Pancreas (tissue), 10 donors: Measurements from ENCODE around the gene SLC39A11. TPM values are rescaled to one million over a fixed set of nuclear protein-coding genes. Genes with fewer than 3 reads are reported as not detected.
A peak's percentile ranks its signal among the peaks of the same experiment; 100 is the strongest.

Experiments used
- ATAC-seq, 4 donors: fragments of 200-7000 bp; cut with Tn5 transposase; one replicate each; pipeline versions ENCODE4 v1.8.0 to v1.9.1; 2020; ENCODE audit warnings: mild to moderate bottlenecking in 4 of 4, moderate library complexity in 4 of 4
- DNase-seq, 6 donors: peaks; one replicate each; pipeline ENCODE4 v3.0.0-alpha.2; 2020
- FAIRE-seq: peaks from 2 replicates; lab custom pipeline; 2012; peaks lifted over from hg19 to GRCh38; lab: Jason Lieb, UNC
- H3K27ac ChIP-seq, 4 donors: fragments of 200-600 bp; sonication (generic); 1 replicate in 3 of 4; 2 replicates in 1 of 4; pipeline versions ENCODE4 v1.5.0 to v1.8.0; 2020
- H3K27me3 ChIP-seq, 4 donors: fragments of 200-600 bp; one replicate each; pipeline ENCODE4 v1.8.0; 2021
- H3K36me3 ChIP-seq, 3 donors: fragments of 200-600 bp; sonication (generic) in 1 of 3; one replicate each; pipeline versions ENCODE4 v1.5.0 to v1.8.0; 2020 to 2021
- H3K4me1 ChIP-seq, 3 donors: fragments of 200-600 bp; one replicate each; pipeline ENCODE4 v1.8.0; 2021
- H3K4me3 ChIP-seq, 4 donors: fragments of 200-600 bp; sonication (generic) in 2 of 4; one replicate each; pipeline versions ENCODE4 v1.5.0 to v1.8.0; 2020 to 2021
- H3K9me3 ChIP-seq, 4 donors: fragments of 200-600 bp; one replicate each; pipeline ENCODE4 v1.8.0; 2021
- WGBS, 2 donors: extraction: QIAGEN DNeasy Blood & Tissue Kit; methylation state at CpG; one replicate each; pipeline ENCODE4 v1.1.7; 2013; 5-methylcytosine and 5-hydroxymethylcytosine counted together
- intact Hi-C, 3 donors: fragments of 100-400 bp; cut with DNase I; formaldehyde crosslinking; loops; one replicate each; pipeline versions ENCODE4 v1.11.1 to v1.14.2; 2022
- polyA plus RNA-seq, 2 donors: library from polyadenylated mRNA; stranded (reverse); fragments of 200-250 nt; gene quantifications; one replicate each; pipeline ENCODE4 v1.2.3, GENCODE V29; 2013
- total RNA-seq, 6 donors: library from RNA; stranded (reverse); fragmentation: NEBNext Ultra II Directional in 4 of 6; extraction: Animal tissue kit (Norgen Biotek cat#: 25700) in 4 of 6; gene quantifications; one replicate each; pipeline versions ENCODE4 v1.2.1 to v1.2.4, GENCODE V29; 2021 to 2023
- TF ChIP-seq, protein P1 (sequence below), 4 donors: fragments of 200-600 bp; sonication (generic) in 3 of 4; IDR thresholded peaks; one replicate each; pipeline versions ENCODE4 v1.5.0 to v1.8.0; 2021; ENCODE audit warnings: antibody characterized with exemption in 4 of 4
- donor health status: healthy with polysubstance abuse.
- donor health status: DM: no; HTN: no; CAD: no; lungs with moderate emphysema.
- donor health status: DM: no; HTN: no; CAD: no.
- donor health status: control.
- donor health status: control.
- donor health status: Bipolar disorder and iron deficiency.
- donor health status: DM: yes; HTN: yes; CAD: no.
- donor health status: DM: no; HTN: no; CAD: no.
- donor health status: DM: no; HTN: no; CAD: no.
- donor health status: DM: yes; HTN: yes; CAD: no.

The SLC39A11 gene
- total and polyA plus RNA-seq, 8 donors: 7.9 to 32.9 (median 19.9) TPM

DNA sequence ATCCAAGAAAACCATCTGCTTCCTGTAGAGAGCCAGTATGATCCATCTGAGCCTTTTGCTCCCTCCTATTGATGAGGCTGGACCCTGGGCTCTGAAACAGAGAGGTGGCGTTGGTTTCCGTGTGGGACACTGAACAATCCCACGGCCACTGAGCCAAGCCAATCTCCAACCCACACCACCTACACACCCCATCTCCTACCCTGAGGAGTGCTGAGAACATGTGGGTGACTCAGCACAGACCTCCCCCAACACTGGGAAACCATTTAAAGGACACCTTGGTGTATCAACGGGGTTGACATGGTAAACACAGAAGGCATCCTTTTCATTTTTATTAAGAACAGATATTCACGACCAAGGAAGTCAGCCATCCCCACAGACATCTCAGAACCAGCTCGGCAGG lies 332.1 kb downstream of the SLC39A11 start:
- no peaks in the 10 kb centered on the region for H3K4me1 ChIP-seq
- 90 to 97% methylated on average over 6 of the region's 6 CpGs for WGBS, 2 donors
- DNase-seq: no peak
- H3K27me3 ChIP-seq: no peaks in the 10 kb centered on the region
- H3K36me3 ChIP-seq: no peaks in the 10 kb centered on the region
- no peak overlapping the region for H3K4me3 ChIP-seq
- H3K27ac ChIP-seq: no peak overlapping the region
- FAIRE-seq: no peak
- intact Hi-C loops: no loop called here
- no peak for ATAC-seq
- H3K9me3 ChIP-seq: no peaks in the 10 kb centered on the region
- TF ChIP-seq, protein P1, sequence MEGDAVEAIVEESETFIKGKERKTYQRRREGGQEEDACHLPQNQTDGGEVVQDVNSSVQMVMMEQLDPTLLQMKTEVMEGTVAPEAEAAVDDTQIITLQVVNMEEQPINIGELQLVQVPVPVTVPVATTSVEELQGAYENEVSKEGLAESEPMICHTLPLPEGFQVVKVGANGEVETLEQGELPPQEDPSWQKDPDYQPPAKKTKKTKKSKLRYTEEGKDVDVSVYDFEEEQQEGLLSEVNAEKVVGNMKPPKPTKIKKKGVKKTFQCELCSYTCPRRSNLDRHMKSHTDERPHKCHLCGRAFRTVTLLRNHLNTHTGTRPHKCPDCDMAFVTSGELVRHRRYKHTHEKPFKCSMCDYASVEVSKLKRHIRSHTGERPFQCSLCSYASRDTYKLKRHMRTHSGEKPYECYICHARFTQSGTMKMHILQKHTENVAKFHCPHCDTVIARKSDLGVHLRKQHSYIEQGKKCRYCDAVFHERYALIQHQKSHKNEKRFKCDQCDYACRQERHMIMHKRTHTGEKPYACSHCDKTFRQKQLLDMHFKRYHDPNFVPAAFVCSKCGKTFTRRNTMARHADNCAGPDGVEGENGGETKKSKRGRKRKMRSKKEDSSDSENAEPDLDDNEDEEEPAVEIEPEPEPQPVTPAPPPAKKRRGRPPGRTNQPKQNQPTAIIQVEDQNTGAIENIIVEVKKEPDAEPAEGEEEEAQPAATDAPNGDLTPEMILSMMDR (IDR thresholded peaks at IDR 0.05): no peak

DNA sequence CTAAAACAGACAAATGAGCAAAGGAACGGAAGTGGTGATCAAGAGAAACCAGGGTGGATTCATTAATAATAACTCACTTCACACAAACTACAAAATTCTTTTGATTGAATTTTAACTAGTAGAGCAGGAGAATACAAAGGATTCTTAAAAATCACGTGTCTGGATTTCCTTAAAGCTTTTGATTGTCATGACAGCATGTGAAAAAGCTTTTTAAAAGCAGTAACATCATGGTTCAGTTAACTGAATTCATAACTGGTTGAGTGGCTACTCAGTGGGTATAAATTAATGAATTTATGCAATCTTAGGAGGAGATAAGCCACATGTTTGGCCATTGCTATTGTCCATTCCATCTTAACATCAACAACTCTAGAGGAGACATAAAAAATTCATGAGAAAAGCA lies 333.2 kb downstream of the SLC39A11 start:
- intact Hi-C loops: no loop called here
- WGBS, 2 donors: 58 to 70% methylated on average over 2 of the region's 2 CpGs

DNA sequence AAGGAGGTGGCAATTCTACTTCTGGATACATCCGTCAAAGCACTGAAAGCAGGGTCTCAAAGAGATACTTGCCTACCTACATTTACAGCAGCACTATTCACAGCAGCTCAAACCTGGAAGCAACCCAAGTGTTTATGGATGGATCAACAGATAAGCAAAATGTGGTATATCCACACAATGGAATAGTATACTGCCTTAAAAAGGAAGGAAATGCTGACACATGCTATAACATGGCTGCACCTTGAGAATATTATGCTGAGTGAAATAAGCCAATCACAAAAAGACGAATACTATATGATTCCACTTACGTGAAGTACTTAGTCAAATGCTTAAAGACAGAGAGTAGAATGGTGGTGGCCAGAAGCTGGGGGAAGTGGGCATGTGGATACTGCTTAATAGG lies 336.2 kb downstream of the SLC39A11 start:
- intact Hi-C loops: no loop called here
- Histone ChIP-seq H3K9me3 (no peaks in the 10 kb centered on the region), H3K36me3 (no peaks in the 10 kb centered on the region), H3K4me3 (no peak overlapping the region), H3K27ac (no peak overlapping the region), H3K27me3 (no peaks in the 10 kb centered on the region), H3K4me1 (no peaks in the 10 kb centered on the region)
- no peak for ATAC-seq
- no peak for FAIRE-seq
- DNase-seq: no peak
- TF ChIP-seq, protein P1 (IDR thresholded peaks at IDR 0.05): no peak
- 97 to 98% methylated on average over 3 of the region's 3 CpGs for WGBS, 2 donors

More for the DNA sequence above, 333.2 kb downstream of the SLC39A11 start:
- no peaks in the 10 kb centered on the region for H3K4me1 ChIP-seq
- H3K9me3 ChIP-seq: no peaks in the 10 kb centered on the region
- H3K27ac ChIP-seq: no peak overlapping the region
- H3K36me3 ChIP-seq: no peaks in the 10 kb centered on the region
- FAIRE-seq: no peak
- H3K4me3 ChIP-seq: no peak overlapping the region
- H3K27me3 ChIP-seq: no peaks in the 10 kb centered on the region
- peak in 1 of 4 donors; percentile 50 for ATAC-seq
- TF ChIP-seq, protein P1 (IDR thresholded peaks at IDR 0.05): no peak
- DNase-seq: no peak

DNA sequence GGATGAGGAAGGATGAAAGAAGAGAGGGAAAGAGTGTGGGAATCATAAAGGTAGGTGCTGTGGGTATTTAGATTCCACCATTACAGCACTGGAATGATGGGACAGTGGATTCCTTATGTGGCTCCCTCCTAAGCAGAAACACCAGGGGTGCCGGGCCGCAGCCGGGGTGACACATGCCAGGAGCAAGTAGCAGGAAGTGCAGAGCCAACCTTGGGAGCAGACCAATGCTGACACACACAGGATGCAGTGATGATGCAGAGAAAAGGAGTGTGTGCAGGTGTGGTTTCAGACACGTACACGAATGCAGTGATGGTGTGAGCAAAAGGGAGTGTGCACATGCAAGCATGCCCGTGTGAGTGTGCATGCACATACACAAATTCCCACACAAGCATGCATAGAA lies 338.0 kb downstream of the SLC39A11 start:
- H3K9me3 ChIP-seq: no peaks in the 10 kb centered on the region
- WGBS, 2 donors: 90% methylated on average over 6 of the region's 6 CpGs
- FAIRE-seq (no peak), ATAC-seq (no peak), DNase-seq (no peak)
- no peak overlapping the region for H3K4me3 ChIP-seq
- intact Hi-C loops: no loop called here
- no peaks in the 10 kb centered on the region for H3K27me3 ChIP-seq
- H3K27ac ChIP-seq: no peak overlapping the region
- TF ChIP-seq, protein P1 (IDR thresholded peaks at IDR 0.05): no peak
- H3K4me1 ChIP-seq: no peaks in the 10 kb centered on the region
- no peaks in the 10 kb centered on the region for H3K36me3 ChIP-seq

DNA sequence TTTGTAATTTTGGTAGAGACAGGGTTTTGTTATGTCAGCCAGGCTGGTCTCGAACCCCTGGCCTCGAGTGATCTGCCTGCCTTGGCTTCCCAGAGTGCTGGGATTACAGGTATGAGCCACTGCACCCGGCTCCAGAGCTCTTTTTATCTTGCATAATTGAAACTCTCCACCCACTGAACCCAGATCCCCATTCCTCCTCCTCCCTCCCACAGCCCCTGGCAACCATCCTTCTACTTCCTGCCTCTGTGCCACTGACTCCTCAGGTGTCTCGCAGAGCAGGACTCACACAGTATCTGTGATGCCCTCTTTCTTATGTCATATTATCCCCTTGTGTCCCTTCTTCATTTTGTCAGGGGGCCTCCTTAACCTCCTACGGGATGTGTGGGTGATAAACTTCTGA lies 340.7 kb downstream of the SLC39A11 start:
- intact Hi-C loops: no loop called here
- DNase-seq (no peak), FAIRE-seq (no peak), ATAC-seq (no peak)
- Histone ChIP-seq H3K27ac (no peak overlapping the region), H3K4me3 (no peak overlapping the region), H3K9me3 (no peaks in the 10 kb centered on the region), H3K36me3 (no peaks in the 10 kb centered on the region), H3K27me3 (no peaks in the 10 kb centered on the region), H3K4me1 (no peaks in the 10 kb centered on the region)
- WGBS, 2 donors: 89 to 92% methylated on average over 5 of the region's 5 CpGs
- TF ChIP-seq, protein P1 (IDR thresholded peaks at IDR 0.05): no peak
